ENCODE data around the gene ATP8B4.

ATP8B4 gene

DNA sequence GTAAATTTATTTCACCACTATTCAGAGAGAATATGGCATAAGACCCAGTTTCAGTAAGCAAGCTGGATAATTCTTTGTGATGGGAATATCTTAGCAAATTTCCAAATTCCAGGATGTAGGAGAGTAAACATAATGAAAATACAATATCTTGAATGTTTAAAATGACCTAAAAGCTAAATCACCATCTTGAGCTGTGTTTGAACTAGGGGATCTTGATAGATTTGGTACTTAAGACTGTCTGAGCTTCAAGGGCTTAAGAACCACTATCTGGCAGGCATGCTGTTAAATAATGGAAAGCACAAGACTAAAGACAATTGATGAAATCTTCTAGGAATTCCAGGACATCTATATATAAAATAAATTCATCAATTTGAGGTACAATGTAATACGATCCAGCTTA, 217.7 kb downstream of the ATP8B4 start:
- no peak for DNase-seq (ENCODE audit: low read depth in 2 of 3, low spot score in 2 of 3)

DNA sequence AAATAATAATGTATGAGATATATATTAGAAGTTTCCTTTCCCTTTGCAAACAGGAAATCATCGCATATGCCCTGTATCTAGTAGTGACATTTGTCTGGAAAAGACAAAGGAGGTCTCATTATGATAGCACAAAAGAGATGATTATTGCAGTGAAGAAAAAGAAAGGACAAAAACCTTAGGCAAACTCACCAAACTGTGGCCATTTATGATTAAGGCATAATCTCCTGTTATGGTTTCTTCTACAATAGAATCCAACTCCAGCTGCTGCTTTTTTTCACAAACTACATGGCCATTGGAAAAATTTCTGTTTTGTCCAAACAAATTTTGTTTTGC, 218.2 kb downstream of the ATP8B4 start:
- DNase-seq (ENCODE audit: low read depth in 2 of 3, low spot score in 2 of 3): no peak

DNA sequence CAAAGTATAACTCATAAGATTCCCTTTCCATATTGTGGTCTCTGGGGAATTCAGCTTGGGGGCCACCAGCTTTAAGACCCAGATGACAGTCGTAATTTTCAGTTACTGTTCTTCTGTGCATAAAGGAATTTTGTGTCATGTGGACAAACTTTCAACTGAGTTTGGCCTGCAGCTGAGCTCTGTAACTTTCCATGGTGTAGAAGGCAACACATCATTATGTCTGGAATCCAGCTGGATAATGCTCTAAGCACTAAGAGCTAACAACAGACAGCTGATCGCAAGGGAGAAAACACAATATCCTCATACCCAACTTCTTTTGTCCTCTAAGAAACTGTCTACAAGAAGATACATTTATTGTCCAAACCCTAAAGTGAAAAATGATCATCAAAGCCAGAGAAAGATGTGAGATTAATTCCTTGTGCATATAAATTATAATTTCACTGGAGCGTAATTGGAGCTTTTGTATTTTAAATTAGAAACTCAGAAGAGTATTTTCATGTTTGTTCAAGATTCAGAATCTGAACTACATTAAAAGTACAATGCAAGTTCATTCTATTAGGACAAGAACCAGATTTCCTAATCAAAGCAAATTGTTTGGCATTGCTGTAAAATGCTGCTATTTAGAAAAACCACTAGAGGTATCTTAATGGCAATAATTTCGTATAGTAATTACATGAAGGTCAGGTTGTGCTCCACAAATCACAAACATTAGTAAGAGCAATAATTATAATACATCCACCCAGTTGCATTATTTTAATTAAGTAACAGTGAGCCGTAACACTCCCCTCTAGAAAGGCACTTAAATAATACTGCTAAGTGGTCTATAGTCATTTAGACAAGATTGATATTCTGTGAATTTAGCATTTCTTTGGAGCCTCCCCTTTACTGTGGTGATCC, 218.8 kb downstream of the ATP8B4 start:
- DNase-seq (ENCODE audit: low read depth in 2 of 3, low spot score in 2 of 3): no peak

DNA sequence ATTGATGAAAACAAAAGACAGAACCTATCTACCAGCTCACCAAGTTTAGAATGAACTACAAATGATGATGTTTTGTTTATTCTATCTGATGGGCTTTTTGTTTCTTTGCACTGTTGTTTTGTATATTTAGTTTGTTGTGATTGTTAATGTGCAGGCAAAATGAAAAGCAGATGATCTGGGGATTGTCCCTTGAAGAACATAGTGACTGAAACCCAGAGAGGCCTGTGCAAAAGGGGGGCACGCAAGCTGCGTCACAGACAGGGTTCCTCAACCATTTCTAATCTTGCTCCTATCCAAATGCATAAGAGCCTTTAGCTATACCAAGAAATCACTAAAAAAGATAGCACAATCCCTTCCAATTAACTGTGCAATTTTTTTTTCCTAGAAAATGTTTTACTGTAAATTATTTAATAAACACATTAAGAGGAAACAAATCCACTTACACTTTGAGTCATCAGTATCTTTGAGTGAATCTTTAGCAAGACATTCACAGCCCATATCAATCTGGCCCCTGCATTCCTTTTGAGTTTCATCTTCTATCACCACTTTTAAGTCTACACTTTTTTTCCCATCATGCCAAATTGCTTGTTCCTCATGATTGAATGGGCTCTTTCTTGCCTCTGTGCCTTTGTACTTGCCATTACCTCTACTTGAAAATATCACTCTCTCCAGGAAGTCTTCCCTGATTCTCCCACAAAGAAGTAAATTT, 220.3 kb downstream of the ATP8B4 start:
- DNase-seq (ENCODE audit: low read depth in 2 of 3, low spot score in 2 of 3): no peak

DNA sequence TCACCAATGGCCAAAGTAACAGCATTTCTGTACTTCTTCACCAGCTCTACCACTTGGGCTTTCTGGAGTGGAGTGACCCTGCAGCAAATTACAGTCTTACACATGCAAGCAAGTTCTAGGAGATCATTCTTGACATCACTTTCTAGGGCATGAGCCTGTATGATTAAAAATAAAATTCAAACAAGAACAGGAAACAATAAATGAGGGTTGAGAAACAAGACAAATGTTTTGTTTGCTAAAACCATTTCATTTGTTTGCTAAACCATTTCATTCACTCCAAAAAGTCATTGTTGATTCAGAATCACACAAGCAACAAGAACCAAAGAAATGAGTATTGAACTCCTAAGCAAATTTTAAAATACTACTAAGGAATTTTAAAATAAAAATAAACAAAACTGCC, 220.9 kb downstream of the ATP8B4 start:
- no peak for DNase-seq (ENCODE audit: low read depth in 2 of 3, low spot score in 2 of 3)

DNA sequence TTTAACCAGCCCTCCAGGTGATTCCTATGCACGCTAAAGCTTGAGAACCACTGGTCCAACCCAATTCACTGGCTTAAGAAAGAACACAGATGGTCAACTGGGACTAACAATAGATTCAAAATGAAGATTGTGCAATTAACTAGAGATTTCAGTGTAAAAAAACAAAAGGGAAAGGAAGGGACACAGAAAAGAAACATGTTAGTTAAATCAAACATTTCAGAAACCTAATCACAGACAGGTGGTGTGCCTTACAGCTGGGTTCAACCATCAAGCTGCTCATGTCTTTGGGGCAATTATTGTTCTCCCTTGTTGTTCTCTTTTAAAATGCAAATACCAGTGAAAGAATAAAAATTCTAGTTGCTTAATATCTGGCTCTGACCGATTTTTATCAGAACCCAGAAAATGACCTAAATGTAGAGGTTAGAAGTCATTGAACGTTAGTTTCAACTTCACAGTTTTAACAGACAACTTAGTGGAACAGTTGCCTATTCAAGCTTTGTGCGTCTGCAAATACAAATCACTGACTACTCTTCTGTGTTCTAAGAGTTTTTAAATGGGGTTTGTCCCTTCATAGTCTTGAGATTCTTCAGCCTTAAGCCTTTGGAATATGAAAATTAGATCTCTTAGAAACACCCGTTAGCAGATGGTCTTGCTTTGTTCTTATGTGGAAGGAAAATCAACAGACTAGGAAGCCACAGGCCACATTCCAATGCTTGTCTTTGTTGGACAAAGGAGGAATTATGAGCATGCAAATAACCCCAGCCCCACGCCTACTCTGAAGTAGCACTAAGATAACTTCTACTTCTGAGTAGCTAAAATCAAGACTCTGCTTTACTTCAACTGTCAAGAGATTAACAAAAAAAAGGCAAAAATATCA, 223.4 kb downstream of the ATP8B4 start:
- DNase-seq (ENCODE audit: low read depth in 2 of 3, low spot score in 2 of 3): no peak

DNA sequence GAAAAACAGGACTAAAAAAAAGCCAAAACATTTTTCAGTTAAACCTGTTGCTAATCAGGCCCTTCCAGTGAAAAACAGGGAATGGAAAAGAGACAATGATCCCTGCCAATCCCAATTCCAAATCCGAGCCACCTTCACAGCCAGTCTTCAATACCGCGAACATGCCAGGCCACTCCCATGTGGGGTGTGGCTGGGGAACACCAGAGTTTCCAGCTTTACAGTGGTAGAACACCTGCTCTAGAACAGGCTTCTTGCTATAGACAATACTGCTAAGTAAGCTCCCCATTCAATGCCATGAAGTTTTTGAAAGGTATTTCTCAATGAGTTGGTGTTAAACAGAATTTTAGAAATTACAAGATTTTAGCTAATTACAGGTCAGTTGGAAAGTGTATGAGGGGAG, 228.3 kb downstream of the ATP8B4 start:
- no peak for DNase-seq (ENCODE audit: low read depth in 2 of 3, low spot score in 2 of 3)

DNA sequence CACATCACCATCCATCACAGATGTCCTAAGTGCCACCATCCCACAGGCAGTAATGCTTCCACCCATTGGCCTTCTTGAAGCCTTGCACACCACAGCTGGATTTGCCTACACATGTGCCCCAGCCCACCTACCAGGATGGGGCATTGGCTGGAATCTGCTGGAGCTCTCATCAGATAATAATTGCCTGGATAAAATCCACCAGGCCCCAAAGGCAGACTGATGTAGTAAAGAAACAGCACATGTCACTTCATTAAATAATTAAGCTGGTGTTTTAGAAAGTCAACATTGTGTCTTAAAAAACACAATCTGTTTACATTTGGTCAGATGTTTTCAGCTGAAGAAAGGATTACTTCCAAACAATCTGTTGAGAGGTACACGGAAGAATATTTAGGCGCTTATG, 229.5 kb downstream of the ATP8B4 start:
- DNase-seq (ENCODE audit: low read depth in 2 of 3, low spot score in 2 of 3): no peak

DNA sequence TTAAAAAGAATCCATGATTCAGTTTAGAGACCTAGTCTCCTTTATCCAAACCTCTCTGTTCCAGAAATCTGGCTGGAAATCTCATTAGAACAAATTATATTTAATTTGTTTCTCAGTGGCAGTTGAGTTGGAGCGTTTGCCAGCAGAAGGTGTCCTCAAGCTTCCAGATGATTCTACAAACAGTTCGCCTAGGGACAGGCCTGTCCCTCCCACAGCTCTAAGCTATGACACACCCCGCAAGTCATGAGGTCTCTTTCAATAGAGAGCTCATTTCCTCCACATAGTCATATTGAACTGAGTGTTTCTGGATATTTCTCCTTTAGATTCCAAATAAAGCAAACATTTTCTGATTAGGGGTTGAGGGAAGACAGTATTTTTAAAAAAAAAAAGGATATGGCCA, 230.3 kb downstream of the ATP8B4 start:
- DNase-seq (ENCODE audit: low read depth in 2 of 3, low spot score in 2 of 3): no peak

DNA sequence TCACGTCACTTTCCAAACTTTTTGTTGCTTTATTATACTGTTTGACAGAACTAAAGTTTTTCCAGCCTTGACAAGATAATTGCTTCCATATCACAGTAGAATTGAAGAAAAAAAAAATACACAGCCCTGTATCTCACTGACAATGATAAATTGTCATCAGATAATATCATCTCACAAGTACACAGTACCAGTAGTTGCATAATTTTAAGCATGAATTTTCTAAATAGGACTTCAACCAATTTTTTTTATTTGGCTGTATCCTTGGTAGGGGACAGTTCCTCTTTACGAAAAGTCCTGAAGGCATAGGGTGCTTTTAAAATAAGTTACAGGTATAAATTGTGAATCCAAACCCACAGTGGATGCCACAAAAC, 230.7 kb downstream of the ATP8B4 start:
- DNase-seq (ENCODE audit: low read depth in 2 of 3, low spot score in 2 of 3): no peak

DNA sequence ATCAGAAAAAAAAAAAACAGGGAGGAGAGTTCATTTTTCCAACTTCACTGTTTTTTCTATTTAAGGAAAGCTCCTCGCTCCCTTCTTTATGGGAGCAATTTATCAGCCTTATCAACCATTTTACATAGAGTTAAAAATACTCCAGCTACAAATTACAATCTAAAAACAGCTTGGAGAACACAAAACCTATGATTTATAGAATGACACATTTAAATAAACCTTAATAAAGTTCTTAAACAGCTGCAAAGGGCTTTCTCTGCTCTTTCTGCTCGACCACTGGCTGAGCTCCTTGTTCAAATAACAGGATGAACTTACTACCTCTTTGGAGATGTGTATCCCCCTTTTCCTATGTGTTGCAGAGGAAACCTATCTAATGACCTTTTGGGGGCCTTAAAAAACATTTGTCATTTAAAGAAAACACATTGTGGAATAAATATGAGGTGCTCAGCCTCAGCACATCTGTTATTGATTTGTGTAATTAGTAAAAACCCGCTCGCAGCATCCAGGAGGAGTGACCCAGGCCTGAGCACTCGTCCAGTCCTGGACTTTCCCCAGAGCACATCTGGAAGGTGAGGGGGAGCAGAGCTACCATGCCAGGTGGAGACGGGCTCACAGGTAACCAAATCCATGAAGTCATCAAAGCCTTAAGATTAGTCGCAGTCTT, 231.2 kb downstream of the ATP8B4 start:
- no peak for DNase-seq (ENCODE audit: low read depth in 2 of 3, low spot score in 2 of 3)

DNA sequence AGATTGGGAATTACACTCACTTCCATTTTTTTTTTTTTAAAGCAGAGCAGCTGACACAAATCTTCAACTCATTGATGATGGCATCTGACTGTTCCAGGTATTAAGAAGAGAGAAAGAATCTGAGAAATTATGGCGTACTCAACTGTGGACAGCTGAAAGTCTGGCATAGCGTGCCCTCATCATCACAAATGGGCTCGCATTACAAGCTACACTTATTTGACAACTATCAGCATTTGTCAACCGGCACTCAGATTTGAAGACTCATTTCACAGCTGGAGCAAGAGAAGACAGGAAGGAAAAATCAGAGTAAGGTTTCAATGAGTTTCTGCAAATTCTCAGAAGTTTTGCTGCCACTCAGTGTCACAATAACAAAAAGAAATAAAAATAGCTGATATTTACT, 235.9 kb downstream of the ATP8B4 start:
- no peak for DNase-seq (ENCODE audit: low read depth in 2 of 3, low spot score in 2 of 3)

DNA sequence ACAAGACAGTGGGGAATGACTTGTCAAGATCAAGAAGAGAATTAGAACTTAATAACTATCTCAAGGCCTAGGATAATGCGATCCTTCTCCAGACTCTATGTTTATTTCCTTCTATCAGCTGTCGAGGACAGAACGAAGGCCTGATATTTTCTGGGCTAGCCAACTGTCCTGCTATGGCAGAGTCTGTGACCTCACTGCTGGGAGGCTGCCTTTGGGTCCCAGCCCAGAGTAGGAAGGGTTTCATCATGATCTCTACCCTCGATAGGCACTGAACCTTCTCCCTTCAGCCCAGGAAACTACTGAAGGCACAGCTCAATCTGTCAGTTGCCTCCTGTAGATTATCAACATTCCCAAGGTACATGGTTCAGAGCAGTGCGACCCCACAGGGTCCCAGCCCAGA, 237.2 kb downstream of the ATP8B4 start:
- no peak for DNase-seq (ENCODE audit: low read depth in 2 of 3, low spot score in 2 of 3)

DNA sequence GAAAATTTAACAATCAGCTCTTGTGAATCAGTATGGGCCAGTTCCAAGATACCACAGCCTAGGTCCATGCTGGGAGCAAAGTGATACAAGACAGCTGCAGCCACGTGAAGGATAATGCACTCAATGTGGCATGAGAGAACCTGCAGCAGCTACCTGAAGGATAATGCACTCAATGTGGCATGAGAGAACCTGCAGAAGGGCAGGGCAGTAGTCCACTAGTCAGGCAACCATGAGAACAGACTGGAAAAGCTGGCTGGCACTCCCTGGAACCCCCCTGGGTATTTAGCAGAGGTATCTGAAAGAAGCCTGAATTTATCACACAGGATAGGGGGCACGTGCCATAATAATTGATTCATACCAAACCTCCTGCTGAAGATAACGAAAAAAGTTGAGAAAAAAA, 237.6 kb downstream of the ATP8B4 start:
- DNase-seq (ENCODE audit: low read depth in 2 of 3, low spot score in 2 of 3): no peak

DNA sequence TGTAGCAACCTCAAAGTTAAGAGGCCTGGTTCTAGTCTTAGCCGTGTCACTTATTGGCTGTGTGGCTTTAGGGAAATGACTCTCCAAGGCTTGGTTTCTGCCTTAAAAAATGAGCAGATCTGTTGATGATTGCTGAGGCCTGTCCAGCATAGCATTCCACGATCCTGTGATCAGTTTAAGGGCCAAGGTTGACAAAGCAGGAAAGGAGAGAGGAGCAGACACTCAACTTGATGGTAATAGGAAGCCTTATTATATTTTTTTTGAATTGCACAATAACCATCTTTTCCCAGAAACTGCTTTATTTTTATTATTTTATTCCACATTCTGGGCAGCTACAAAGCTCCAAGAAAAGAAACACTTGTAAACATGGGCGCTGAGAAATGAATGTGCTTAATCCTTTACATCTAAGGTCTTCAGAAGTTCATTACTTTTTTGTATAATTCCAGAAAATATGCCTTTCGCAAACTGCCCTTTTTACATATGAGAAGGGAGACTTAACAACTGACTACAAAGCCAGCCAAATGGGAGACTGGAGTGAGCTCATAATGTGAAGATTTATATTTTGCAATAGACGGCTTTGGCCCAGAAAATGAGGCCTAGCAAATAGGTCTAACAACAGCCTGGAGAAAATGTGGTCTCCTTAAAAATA, 241.0 kb downstream of the ATP8B4 start:
- no peak for DNase-seq (ENCODE audit: low read depth in 2 of 3, low spot score in 2 of 3)

DNA sequence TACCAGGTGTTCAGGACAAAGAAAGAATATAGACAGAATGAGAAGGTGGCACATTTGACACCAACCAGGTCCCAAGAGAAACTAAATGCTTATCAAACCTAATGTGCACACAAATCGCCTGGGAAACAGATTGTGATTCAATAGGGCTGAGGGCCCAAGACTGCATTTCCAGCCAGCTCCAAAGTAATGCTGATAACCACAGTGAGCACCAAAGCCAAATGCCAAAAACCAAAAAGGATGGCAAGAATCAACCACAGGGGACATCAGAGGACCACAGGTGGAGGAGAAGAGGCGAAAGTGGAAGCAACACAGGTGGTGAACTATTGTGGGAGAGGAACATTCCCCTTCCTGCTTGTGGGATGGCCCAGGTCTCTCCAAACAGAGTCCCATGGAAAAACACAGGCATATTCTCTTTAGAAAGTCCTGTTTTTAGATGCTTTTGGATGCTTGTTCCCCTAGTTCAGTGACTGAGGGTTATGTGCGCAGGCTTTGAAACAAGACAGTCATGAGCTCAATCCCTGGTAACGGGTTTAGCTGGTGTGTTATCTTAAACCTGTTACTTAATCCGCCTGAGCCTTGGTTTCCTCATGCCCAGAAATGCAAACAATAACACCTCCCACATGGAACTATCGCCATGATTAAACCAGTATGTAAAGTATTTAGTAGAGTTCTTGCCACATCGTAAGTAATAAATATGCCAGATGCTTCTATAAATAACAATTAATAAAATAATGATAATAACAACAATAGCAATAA, 241.7 kb downstream of the ATP8B4 start:
- DNase-seq (ENCODE audit: low read depth in 2 of 3, low spot score in 2 of 3): no peak

DNA sequence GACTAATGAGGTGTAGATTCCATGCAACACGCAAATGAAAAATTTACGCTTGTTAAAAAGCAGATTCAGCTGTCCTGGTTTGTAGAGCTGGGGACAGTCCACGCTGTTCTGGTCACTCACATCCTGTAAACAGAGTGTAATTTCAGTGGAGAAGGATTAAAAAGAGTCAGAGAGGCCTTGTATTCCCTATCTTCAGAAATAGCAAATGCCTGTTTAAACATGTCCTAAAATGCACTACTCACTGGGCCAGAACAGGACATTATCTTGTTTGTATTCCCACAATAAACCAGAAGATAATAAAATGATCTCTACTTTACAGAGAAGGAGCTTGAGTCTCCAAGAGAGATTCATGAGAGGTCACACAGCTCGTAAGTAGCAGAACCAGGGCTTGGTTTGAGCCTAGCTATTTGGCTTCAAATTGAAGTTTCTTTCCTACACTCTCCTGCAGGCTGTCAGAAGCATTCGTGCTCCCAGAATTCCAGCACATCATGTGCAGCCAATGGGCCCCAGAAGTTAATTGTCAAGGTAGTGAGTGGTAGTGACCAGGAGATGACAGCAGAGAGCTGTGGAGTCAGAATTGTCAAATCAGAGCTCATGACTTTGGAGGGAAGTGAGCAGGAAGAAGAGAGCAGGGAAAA, 242.5 kb downstream of the ATP8B4 start:
- no peak for DNase-seq (ENCODE audit: low read depth in 2 of 3, low spot score in 2 of 3)

DNA sequence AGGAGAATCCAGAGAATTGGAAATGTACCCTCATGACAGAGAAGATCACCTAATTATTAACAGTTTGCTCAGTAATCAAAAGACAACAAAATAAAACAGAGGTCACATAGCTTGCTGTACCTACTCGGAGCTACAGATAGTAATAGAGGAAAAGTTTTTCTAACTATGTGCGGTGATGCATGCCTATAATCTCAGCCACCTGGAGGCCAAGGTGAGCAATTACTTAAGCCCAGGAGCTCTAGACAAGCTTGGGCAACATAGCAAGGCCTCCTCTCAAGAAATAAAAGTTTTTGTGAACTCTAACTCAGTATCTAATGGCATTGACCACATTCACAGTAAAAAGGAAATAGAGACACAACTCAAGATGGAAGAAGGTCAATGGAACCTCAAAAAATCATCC, 243.6 kb downstream of the ATP8B4 start:
- DNase-seq (ENCODE audit: low read depth in 2 of 3, low spot score in 2 of 3): no peak

DNA sequence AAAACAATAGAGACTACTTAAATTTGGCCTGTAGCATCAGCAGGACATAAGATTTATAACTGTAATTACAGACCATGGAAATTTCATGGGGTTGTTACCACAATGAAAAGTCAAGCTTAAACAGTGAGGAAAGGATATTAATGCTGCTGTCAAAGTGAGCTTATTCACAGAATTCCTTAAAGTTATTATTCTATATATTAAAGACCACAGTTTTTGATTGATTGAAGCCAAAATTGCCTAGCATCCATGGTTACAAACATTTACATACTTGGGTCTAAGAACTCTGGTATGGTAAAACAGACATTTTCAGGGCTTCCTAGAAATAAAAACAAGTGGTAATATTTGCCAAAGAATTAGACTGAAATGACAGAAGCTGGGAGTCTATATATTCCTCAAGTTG, 248.6 kb downstream of the ATP8B4 start:
- DNase-seq (ENCODE audit: low read depth in 2 of 3, low spot score in 2 of 3): no peak

DNA sequence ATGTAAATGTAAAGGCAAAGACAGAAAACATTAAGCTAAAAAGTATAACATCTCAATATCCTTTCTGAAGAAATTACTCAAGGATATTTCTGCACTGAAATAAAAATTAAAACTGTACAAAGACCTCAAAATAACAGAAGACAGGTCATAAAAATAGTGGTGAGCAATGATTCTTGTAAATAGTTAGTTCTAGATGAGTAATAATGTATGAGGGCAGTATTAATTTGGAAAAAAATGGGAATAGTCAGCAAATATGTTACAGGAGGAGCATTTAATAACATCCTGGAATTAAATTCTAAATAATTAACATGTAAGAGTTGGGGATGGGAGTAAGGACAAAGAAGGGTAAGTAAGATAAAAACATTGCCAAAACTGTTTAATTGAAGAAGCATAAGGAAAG, 250.7 kb downstream of the ATP8B4 start:
- no peak for DNase-seq (ENCODE audit: low read depth in 2 of 3, low spot score in 2 of 3)

All from activated CD8-positive, alpha-beta memory T cell treated with anti-CD3 and anti-CD28 coated beads for 48 hours (primary cell).